ENCODE measurements around the gene OR6C76.
"Not testable (repeated sequence)": the region's sequence is repeated elsewhere in the genome, so short reads cannot be mapped to it uniquely, and the experiment has no call there.

OR6C76 gene

GRCh38 chr12:55425954-55426353 is at the start of gene OR6C76:
TSS of gene OR6C76 (plus strand) at chr12:55426254. CDS start at chr12:55426254, 0 bp downstream.
- no peak for DNase-seq (ENCODE audit: low read depth in 3 of 3, low spot score in 1 of 3)

- DNase-seq (ENCODE audit: low read depth in 3 of 3, low spot score in 1 of 3), result no peak
Observed at GRCh38 chr12:55385891-55386290, 40.2 kb upstream of the OR6C76 start.

DNA sequence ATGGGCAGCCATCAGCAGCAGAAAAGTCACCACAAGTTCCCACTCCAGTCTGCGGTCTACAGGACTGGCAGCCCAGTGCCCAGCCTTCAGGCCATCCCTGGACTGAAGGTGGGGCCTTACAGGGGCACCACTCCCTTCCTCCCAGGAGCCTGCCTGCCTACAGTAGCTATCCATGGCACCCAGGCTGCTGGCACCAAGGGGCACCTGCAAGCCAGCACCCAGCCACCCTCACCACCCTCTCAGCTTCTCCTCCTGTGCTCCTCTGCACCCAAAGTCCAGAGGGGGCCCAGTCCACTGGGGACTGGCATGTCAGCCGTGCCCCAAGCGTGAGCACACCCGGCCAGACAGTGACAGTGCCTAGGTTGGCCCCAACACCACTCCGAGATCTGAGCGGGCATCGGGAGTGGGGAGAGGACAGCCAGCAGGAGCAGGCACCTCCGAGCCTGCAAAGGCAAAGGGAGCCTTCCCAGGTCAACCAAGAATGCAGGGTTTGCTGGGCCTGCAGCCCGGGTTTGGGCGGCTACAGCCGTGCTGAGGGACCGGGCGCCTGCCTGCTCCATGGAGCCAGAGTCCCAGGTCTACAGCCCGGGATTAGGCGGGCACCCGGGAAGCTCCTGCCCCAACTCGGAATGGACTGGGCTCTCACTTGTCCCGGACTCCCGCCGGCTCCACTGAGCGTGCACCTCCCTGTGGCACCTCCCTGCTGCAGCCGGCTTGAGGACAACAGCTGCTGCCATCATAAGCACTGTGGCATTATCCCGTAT is 33.8 kb upstream of the OR6C76 start:
- DNase-seq (ENCODE audit: low read depth in 3 of 3, low spot score in 1 of 3), result no peak

DNA sequence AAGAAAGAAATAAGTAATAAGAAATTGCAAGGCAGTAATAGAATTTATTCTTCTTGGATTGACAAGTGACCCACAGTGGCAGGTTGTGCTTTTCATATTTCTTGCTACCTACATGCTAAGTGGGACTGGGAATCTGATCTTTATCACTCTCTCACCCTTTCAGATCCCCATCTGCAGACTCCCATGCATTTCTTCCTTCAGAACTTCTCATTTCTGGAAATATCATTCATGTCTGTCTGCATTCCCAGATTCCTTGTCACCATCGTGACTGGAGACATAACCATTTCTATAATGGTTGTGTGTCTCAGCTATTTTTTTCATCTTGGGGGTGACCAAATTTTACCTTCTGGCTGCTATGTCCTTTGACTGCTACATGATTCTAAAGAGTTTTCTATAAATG is 29.7 kb upstream of the OR6C76 start:
- no peak for DNase-seq (ENCODE audit: low read depth in 3 of 3, low spot score in 1 of 3)

GRCh38 chr12:55400229-55400628 is 25.8 kb upstream of the OR6C76 start, which contains the start of gene OR6C65:
TSS of gene OR6C65 (plus strand) at chr12:55400529. CDS start at chr12:55400529, 0 bp downstream.
- no peak for DNase-seq (ENCODE audit: low read depth in 3 of 3, low spot score in 1 of 3)

DNA sequence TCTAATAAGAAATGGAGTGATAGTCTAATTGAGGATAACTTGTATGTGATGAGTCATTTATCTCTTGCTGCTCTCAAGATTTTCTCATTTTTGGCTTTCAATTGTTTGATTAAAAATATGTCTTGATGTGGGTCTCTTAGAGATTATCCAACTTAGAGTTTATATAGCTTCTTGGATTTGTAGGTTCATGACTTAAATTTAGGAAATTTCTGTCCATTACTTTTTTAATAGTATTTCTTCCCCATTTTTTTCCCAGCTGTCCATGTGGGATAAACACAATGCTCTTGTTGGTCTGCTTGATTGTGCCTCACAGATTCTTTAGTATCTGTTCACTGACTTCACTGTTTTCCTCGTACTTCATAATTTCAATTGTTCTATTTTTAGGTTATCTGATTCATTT is 18.2 kb upstream of the OR6C76 start:
- DNase-seq (ENCODE audit: low read depth in 3 of 3, low spot score in 1 of 3), result no peak

DNA sequence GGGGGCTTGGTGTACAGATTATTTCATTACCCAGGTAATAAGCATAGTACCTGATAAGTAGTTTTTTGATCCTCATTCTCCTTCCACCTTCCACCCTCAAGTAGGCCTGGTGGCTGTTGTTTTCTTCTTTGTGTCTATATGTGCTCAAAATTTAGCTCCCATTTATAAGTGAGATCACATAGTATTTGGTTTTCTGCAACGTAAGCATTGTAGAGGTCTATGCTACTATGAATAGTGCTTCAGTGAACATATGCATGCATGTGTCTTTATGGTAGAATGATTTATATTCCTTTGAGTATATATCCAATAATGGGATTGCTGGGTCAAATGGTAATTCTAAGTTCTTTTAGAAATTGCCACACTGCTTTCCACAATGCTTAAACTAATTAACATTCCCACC is 16.9 kb upstream of the OR6C76 start:
- DNase-seq (ENCODE audit: low read depth in 3 of 3, low spot score in 1 of 3), result not testable (repeated sequence)

DNA sequence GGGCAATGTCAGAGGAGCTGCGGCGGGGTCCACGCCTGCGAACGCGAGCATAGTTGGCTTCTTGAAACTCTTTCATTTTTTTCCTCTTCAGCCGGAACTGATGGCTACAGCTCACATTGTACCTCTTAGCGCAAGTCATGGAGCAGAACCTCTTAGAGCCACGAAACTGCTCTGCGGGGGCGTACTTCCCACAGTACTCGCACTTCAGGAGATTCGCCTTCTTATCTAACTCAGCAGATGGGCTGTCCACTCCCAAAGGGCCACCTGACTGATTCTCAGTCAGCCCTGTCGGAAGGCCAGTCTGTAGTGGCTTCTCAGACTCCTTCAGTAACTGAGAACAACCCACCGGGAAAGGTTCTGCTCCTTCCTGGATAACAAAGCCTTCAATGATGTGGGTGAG is 13.9 kb upstream of the OR6C76 start:
- not testable (repeated sequence) for DNase-seq (ENCODE audit: low read depth in 3 of 3, low spot score in 1 of 3)

GRCh38 chr12:55413498-55414388 is 12.3 kb upstream of the OR6C76 start:
- not testable (repeated sequence) for DNase-seq (ENCODE audit: low read depth in 3 of 3, low spot score in 1 of 3)

- DNase-seq (ENCODE audit: low read depth in 3 of 3, low spot score in 1 of 3), result not testable (repeated sequence)
Observed at GRCh38 chr12:55414396-55414823, 11.6 kb upstream of the OR6C76 start.

DNA sequence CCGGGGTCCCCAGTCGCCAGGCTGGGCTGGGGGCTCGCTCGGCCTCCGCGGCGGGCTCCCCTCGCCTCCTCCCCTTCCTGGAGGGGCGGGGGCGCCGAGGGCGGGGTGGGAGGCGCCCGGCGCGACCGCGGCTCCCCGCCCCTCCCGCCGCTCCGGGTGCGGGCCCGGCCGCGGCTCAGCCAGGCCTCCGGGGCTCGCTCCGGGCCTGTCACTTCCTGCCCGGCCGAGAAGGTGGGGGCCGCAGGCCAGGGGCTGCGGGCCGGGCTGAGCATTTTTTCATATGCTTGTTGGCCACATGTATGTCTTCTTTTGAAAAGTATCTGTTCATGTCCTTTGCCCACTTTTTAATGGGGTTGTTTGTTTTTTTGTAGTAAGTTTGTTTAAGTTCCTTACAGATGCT is 11.2 kb upstream of the OR6C76 start:
- not testable (repeated sequence) for DNase-seq (ENCODE audit: low read depth in 3 of 3, low spot score in 1 of 3)

DNA sequence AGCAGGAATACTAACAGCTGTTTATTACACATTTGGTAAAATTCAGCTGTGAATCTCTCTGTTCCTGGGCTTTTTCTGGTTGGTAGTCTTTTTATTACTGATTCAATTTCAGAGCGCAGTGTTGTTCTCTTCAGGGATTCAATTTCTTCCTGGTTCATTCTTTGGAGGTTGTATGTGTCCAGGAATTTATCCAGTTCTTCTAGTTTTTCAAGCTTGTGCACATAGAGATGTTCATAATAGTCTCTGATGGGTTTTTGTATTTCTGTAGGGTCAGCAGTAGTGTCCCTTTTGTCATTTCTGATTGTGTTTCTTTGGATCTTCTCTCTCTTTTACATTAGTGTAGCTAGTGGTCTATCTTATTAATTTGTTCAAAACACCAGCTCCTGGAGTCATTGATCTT is 9.1 kb upstream of the OR6C76 start:
- DNase-seq (ENCODE audit: low read depth in 3 of 3, low spot score in 1 of 3), result no peak

- no peak for DNase-seq (ENCODE audit: low read depth in 3 of 3, low spot score in 1 of 3)
Observed at GRCh38 chr12:55420307-55420962, 5.6 kb upstream of the OR6C76 start.

- DNase-seq (ENCODE audit: low read depth in 3 of 3, low spot score in 1 of 3), result no peak
Observed at GRCh38 chr12:55428331-55429243, 2.5 kb downstream of the OR6C76 start.

GRCh38 chr12:55441233-55441632 is 15.2 kb downstream of the OR6C76 start:
- DNase-seq (ENCODE audit: low read depth in 3 of 3, low spot score in 1 of 3), result not testable (repeated sequence)

DNA sequence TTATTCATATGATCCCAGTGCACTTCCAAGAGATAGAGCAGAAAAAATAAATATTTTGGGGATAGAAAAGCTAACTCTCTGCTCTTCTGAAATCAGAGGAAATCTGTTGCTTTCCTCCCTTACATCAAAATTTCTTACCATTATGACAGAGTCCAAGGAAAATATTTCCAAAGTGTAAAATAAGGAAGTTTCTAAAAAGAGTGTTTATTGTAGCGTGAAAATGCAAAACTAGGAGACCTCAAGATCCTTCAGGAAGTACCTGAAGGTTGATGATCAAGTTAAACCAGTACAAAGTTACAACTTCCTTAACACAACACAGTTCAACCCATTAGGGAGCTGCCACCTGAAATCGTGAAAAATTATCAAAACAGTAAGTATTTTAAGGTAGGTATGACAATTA is 17.7 kb downstream of the OR6C76 start, which contains the start of gene OR6C2:
Gene OR6C2, plus strand, starts transcription at position 301 of the 400 bp plus-strand sequence. CDS start 8,138 bp downstream, outside the sequence.
- DNase-seq (ENCODE audit: low read depth in 3 of 3, low spot score in 1 of 3), result no peak

- DNase-seq (ENCODE audit: low read depth in 3 of 3, low spot score in 1 of 3), result no peak
Observed at GRCh38 chr12:55445357-55445756, 19.3 kb downstream of the OR6C76 start.

GRCh38 chr12:55446326-55446725 is 20.3 kb downstream of the OR6C76 start:
- no peak for DNase-seq (ENCODE audit: low read depth in 3 of 3, low spot score in 1 of 3)

- no peak for DNase-seq (ENCODE audit: low read depth in 3 of 3, low spot score in 1 of 3)
Observed at GRCh38 chr12:55448825-55449224, 22.8 kb downstream of the OR6C76 start.

DNA sequence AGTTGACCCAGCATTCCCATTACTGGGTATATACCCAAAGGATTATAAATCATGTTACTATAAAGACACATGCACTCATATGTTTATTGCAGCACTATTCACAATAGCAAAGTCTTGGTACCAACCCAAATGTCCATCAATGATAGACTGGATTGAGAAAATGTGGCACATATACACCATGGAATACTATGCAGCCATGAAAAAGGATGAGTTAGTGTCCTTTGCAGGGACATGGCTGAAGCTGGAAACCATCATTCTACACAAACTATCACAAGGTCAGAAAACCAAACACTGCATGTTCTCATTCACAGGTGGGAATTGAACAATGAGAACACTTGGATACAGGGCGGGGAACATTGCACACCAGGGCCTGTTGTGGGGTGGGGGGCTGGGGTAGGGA is 38.9 kb downstream of the OR6C76 start:
- DNase-seq (ENCODE audit: low read depth in 3 of 3, low spot score in 1 of 3), result not testable (repeated sequence)
